Astrocyte (in vitro differentiated cells and primary cell): ENCODE measurements around the gene FCN2.

Source experiments
- EZH2 ChIP-seq: IDR thresholded peaks from 2 replicates; pipeline ENCODE4 v1.6.1; 2012; ENCODE audit warnings: mild to moderate bottlenecking, low read length, inconsistent platforms; ENCODE audit not compliant: insufficient read depth
- TF ChIP-seq, protein P1 (sequence below): IDR thresholded peaks from 2 replicates; pipeline ENCODE4 v1.5.1; 2011; ENCODE audit warnings: low read depth, mild to moderate bottlenecking, inconsistent platforms, low read length, moderate library complexity; ENCODE audit not compliant: insufficient read depth

- TF ChIP-seq, protein P1, sequence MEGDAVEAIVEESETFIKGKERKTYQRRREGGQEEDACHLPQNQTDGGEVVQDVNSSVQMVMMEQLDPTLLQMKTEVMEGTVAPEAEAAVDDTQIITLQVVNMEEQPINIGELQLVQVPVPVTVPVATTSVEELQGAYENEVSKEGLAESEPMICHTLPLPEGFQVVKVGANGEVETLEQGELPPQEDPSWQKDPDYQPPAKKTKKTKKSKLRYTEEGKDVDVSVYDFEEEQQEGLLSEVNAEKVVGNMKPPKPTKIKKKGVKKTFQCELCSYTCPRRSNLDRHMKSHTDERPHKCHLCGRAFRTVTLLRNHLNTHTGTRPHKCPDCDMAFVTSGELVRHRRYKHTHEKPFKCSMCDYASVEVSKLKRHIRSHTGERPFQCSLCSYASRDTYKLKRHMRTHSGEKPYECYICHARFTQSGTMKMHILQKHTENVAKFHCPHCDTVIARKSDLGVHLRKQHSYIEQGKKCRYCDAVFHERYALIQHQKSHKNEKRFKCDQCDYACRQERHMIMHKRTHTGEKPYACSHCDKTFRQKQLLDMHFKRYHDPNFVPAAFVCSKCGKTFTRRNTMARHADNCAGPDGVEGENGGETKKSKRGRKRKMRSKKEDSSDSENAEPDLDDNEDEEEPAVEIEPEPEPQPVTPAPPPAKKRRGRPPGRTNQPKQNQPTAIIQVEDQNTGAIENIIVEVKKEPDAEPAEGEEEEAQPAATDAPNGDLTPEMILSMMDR = no peak
- no peak for TF ChIP-seq EZH2
Observed at GRCh38 chr9:134835448-134835847, 45.2 kb upstream of the FCN2 start.
